CD4-positive, alpha-beta memory T cell (primary cell): ENCODE data around the gene SPAG9. TPM values are rescaled to one million over a fixed set of nuclear protein-coding genes. Genes with fewer than 3 reads are reported as not detected.

Source experiments
- CTCF ChIA-PET: fragments of 350-600 bp; sonication (Branson Sonifier 250); formaldehyde crosslinking; loops from one replicate; lab custom pipeline; 2021; ENCODE audit warnings: inconsistent platforms; ENCODE audit not compliant: partially characterized antibody; lab: Charles Lee
- POLR2A ChIA-PET: fragments of 350-600 bp; sonication (Branson Sonifier 250); formaldehyde crosslinking; loops from one replicate; lab custom pipeline; 2021; ENCODE audit not compliant: partially characterized antibody; lab: Charles Lee
- DNase-seq, 5 donors: peaks; one replicate each; pipeline versions ENCODE4 v3.0.0 to v3.0.0-alpha.2; 2020 to 2022; ENCODE audit warnings: mixed read lengths in 1 of 5
- H3K27ac ChIP-seq: one replicate; pipeline ENCODE4 v1.7.0; 2013; ENCODE audit warnings: low read depth, low read length
- H3K27me3 ChIP-seq: 2 replicates; pipeline ENCODE4 v1.7.0; 2013; ENCODE audit warnings: mild to moderate bottlenecking, low read length, moderate library complexity; ENCODE audit not compliant: insufficient read depth
- H3K36me3 ChIP-seq: 2 replicates; pipeline ENCODE4 v1.7.0; 2013; ENCODE audit warnings: mild to moderate bottlenecking, low read length, moderate library complexity; ENCODE audit not compliant: insufficient read depth
- H3K4me1 ChIP-seq: 2 replicates; pipeline ENCODE4 v1.7.0; 2013; ENCODE audit warnings: mild to moderate bottlenecking, low read length, moderate library complexity; ENCODE audit not compliant: insufficient read depth
- H3K4me3 ChIP-seq, 2 donors: one replicate each; pipeline ENCODE4 v1.7.0; 2013; ENCODE audit warnings: low read length in 2 of 2, mild to moderate bottlenecking in 1 of 2
- H3K9me3 ChIP-seq, 2 donors: one replicate each; pipeline ENCODE4 v1.7.0; 2013; ENCODE audit warnings: low read length in 2 of 2, control low read depth in 1 of 2; ENCODE audit not compliant: control insufficient read depth in 1 of 2
- H3K27ac Mint-ChIP-seq, 7 donors: one replicate each; pipeline ENCODE4 v1.8.0; 2020 to 2021; ENCODE audit warnings: mixed read lengths in 7 of 7, mild to moderate bottlenecking in 6 of 7, inconsistent platforms in 3 of 7, moderate library complexity in 3 of 7
- H3K27me3 Mint-ChIP-seq, 2 donors: one replicate each; pipeline ENCODE4 v1.8.0; 2020 to 2021; ENCODE audit warnings: mixed read lengths in 2 of 2
- H3K36me3 Mint-ChIP-seq, 2 donors: one replicate each; pipeline ENCODE4 v1.8.0; 2020 to 2021; ENCODE audit warnings: mixed read lengths in 2 of 2, inconsistent platforms in 1 of 2, mild to moderate bottlenecking in 1 of 2
- H3K4me1 Mint-ChIP-seq, 4 donors: one replicate each; pipeline ENCODE4 v1.8.0; 2020 to 2021; ENCODE audit warnings: mixed read lengths in 4 of 4, mild to moderate bottlenecking in 1 of 4
- H3K4me3 Mint-ChIP-seq, 8 donors: one replicate each; pipeline ENCODE4 v1.8.0; 2020 to 2021; ENCODE audit warnings: mixed read lengths in 8 of 8, mild to moderate bottlenecking in 7 of 8, moderate library complexity in 6 of 8, inconsistent platforms in 3 of 8
- H3K9me3 Mint-ChIP-seq, 8 donors: one replicate each; pipeline ENCODE4 v1.8.0; 2020 to 2021; ENCODE audit warnings: mixed read lengths in 8 of 8, mild to moderate bottlenecking in 5 of 8, inconsistent platforms in 3 of 8, moderate library complexity in 1 of 8
- intact Hi-C: fragments of 100-400 bp; cut with micrococcal nuclease; formaldehyde crosslinking; loops from one replicate; pipeline ENCODE4 v1.15.1; 2023
- polyA plus RNA-seq, 2 donors: library from polyadenylated mRNA; unstranded; fragments of 300-500 nt; fragmentation: Illumina TruSeq; gene quantifications; one replicate each; pipeline ENCODE4 v1.2.3, GENCODE V29; 2021
- total RNA-seq, 2 experiments: library from RNA; stranded (reverse); gene quantifications; one replicate each; pipeline ENCODE4 v1.2.3, GENCODE V29; 2021

Gene SPAG9
- total and polyA plus RNA-seq, 4 experiments from 2014 or later, result 3.2 to 62.3 (median 36.0) TPM

- Mint-ChIP-seq H3K27me3 (no peaks in the 10 kb centered on the region), H3K27ac (peak overlapping the region; percentile 85 to 98 (median 97)), H3K4me1 (peaks cover 15 to 32% (median 21%) of the 10 kb centered on the region in 4 donors), H3K36me3 (peaks cover 11 to 21% of the 10 kb centered on the region in 2 donors), H3K4me3 (peak overlapping the region; percentile 69 to 89 (median 82)), H3K9me3 (peaks cover 0 to 4% (median 0%) of the 10 kb centered on the region in 8 donors)
- H3K27ac ChIP-seq, result peak overlapping the region; percentile 57
- POLR2A ChIA-PET, result interaction anchor here (1.1 to 2.1 kb wide), 3 partner anchors 34 to 124 kb away, joined by 3 to 17 read pairs (median 4); partner anchors contain the start of genes NME1 and SPAG9
- no peak for DNase-seq
- no peaks in the 10 kb centered on the region for H3K36me3 ChIP-seq
- H3K27me3 ChIP-seq, result no peaks in the 10 kb centered on the region
- intact Hi-C loops, result no loop called here
- H3K4me3 ChIP-seq, result peak overlapping the region in 1 of 2 donors; percentile 22
- peaks cover 27% of the 10 kb centered on the region for H3K4me1 ChIP-seq
- CTCF ChIA-PET, result interaction anchor here (1.4 kb wide), 1 partner anchor 27 kb away, joined by 3 read pairs; no protein-coding TSS in a partner anchor
- H3K9me3 ChIP-seq, result no peaks in the 10 kb centered on the region
These were observed 91.5 kb downstream of the SPAG9 start for GRCh38 chr17:51029142-51029541.

- Mint-ChIP-seq H3K4me3 (no peak overlapping the region), H3K36me3 (peaks cover 10 to 21% of the 10 kb centered on the region in 2 donors), H3K4me1 (peaks cover 15 to 32% (median 21%) of the 10 kb centered on the region in 4 donors), H3K9me3 (peaks cover 0 to 4% (median 0%) of the 10 kb centered on the region in 8 donors), H3K27ac (peak overlapping the region in 2 of 7 donors; percentile 9 to 30), H3K27me3 (no peaks in the 10 kb centered on the region)
- intact Hi-C loops, result no loop called here
- Histone ChIP-seq H3K27me3 (no peaks in the 10 kb centered on the region), H3K4me3 (no peak overlapping the region), H3K4me1 (peaks cover 27% of the 10 kb centered on the region), H3K36me3 (no peaks in the 10 kb centered on the region), H3K27ac (peak overlapping the region; percentile 57), H3K9me3 (no peaks in the 10 kb centered on the region)
- ChIA-PET POLR2A (interaction anchor here (0.7 to 1.7 kb wide), 2 partner anchors 46 to 125 kb away, joined by 3 to 4 read pairs; partner anchors contain the start of gene NME1), CTCF (interaction anchor here (0.9 to 2.3 kb wide), 3 partner anchors 27 to 125 kb away, joined by 3 to 10 read pairs (median 3); partner anchors contain the start of gene NME1)
- DNase-seq, result no peak
These were observed 92.3 kb downstream of the SPAG9 start for GRCh38 chr17:51028176-51028863.

DNA sequence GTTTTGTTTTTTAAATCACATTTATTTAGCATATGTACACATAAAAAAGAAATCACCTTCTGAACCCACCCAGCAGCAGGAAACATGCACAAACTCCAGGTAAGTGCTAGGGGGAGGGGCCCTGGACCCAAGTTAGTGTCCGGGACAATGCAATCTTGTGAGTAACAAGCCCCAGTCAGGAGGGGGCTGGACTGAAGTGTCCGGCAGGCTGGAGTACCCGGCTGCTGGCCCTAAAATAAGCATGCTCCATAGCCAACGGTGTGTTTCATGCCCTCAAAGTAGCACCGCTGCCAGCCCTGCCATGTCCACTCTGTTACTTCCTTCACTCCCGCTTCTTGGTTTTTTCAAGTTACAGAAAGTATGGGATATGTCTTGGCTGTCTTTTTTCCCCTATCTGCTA is 102.1 kb downstream of the SPAG9 start:
- H3K36me3 Mint-ChIP-seq, result peaks cover 28 to 54% of the 10 kb centered on the region in 2 donors
- CTCF ChIA-PET, result no interaction called here

DNA sequence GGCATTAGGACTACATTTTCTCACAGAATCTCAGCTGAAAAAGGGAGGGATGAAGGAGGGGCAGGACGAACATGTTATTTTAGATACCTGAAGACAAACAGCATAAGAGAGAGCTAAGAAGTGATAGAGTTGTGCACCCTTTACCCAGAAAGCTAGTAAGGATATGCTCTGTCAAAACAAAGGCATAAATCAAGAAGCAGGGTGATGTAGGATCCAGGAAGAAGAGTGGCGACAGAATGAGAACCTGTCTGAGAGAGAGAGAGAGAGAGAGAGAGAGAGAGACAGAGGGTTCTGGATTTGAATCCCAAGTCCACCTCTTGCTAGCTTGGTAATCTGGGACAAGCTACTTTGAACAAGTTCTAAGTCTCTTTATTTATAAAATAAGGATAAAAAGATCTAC is 103.4 kb downstream of the SPAG9 start:
- intact Hi-C loops, result no loop called here
- Histone ChIP-seq H3K4me3 (no peak overlapping the region), H3K36me3 (peaks cover 18% of the 10 kb centered on the region), H3K27me3 (no peaks in the 10 kb centered on the region), H3K4me1 (no peaks in the 10 kb centered on the region), H3K9me3 (no peaks in the 10 kb centered on the region), H3K27ac (no peak overlapping the region)
- H3K9me3 Mint-ChIP-seq, result no peaks in the 10 kb centered on the region
- H3K27me3 Mint-ChIP-seq, result no peaks in the 10 kb centered on the region
- DNase-seq, result no peak
- peaks cover 28 to 58% of the 10 kb centered on the region in 2 donors for H3K36me3 Mint-ChIP-seq
- H3K4me1 Mint-ChIP-seq, result peaks cover 0 to 5% (median under 1%) of the 10 kb centered on the region in 4 donors
- no peak overlapping the region for H3K4me3 Mint-ChIP-seq
- ChIA-PET CTCF (interaction anchor here (0.7 to 1.5 kb wide), 2 partner anchors 16 to 17 kb away, joined by 3 to 4 read pairs; no protein-coding TSS in a partner anchor), POLR2A (no interaction called here)
- H3K27ac Mint-ChIP-seq, result peak overlapping the region in 2 of 7 donors; percentile 2 to 26

More for the DNA sequence above, 102.1 kb downstream of the SPAG9 start:
- Mint-ChIP-seq H3K27ac (peak overlapping the region in 2 of 7 donors; percentile 17 to 37), H3K27me3 (no peaks in the 10 kb centered on the region), H3K4me1 (peaks cover 0 to 5% (median under 1%) of the 10 kb centered on the region in 4 donors), H3K4me3 (no peak overlapping the region), H3K9me3 (no peaks in the 10 kb centered on the region)
- Histone ChIP-seq H3K36me3 (peaks cover 18% of the 10 kb centered on the region), H3K27me3 (no peaks in the 10 kb centered on the region), H3K4me3 (no peak overlapping the region), H3K27ac (no peak overlapping the region), H3K9me3 (no peaks in the 10 kb centered on the region), H3K4me1 (no peaks in the 10 kb centered on the region)
- POLR2A ChIA-PET, result no interaction called here
- intact Hi-C loops, result no loop called here
- DNase-seq, result no peak

DNA sequence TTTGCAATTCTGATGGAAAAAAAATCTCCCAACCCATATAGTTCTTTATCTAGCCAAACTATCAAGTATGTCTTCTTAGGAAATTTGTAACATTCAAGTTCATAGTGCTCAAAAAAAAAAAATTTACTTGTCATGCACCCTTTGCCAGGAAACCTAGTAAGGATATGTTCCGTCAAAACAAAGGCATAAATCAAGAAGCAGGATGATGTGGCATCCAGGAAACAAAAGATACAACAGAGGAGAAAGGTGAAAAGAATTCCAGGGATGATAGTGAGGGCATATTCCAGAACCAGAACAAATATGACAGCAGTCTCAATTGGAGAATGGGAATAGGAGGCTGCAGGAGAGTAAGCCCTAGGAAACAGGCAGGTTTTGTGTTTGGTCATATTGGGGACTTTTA is 104.6 kb downstream of the SPAG9 start:
- Histone ChIP-seq H3K9me3 (no peaks in the 10 kb centered on the region), H3K27me3 (no peaks in the 10 kb centered on the region), H3K36me3 (peaks cover 18% of the 10 kb centered on the region), H3K27ac (no peak overlapping the region), H3K4me3 (no peak overlapping the region), H3K4me1 (no peaks in the 10 kb centered on the region)
- intact Hi-C loops, result no loop called here
- DNase-seq, result no peak
- Mint-ChIP-seq H3K36me3 (peaks cover 28 to 60% of the 10 kb centered on the region in 2 donors), H3K4me3 (no peak overlapping the region), H3K9me3 (no peaks in the 10 kb centered on the region), H3K27ac (peak overlapping the region in 4 of 7 donors; percentile 6 to 76 (median 16)), H3K4me1 (peaks cover 0 to 5% (median under 1%) of the 10 kb centered on the region in 4 donors), H3K27me3 (no peaks in the 10 kb centered on the region)
- ChIA-PET POLR2A (no interaction called here), CTCF (no interaction called here)

GRCh38 chr17:51015145-51015558 is 105.5 kb downstream of the SPAG9 start:
- ChIA-PET POLR2A (interaction anchor here (1.0 to 1.9 kb wide), 3 partner anchors 16 to 151 kb away, joined by 3 to 7 read pairs (median 3); partner anchors contain the start of genes NME1 and NME2), CTCF (interaction anchor here (1.2 kb wide), 1 partner anchor 46 kb away, joined by 3 read pairs; no protein-coding TSS in a partner anchor)
- peaks cover 32 to 56% of the 10 kb centered on the region in 2 donors for H3K36me3 Mint-ChIP-seq
- H3K4me1 ChIP-seq, result no peaks in the 10 kb centered on the region
- H3K4me1 Mint-ChIP-seq, result peaks cover 0 to 7% (median 2%) of the 10 kb centered on the region in 4 donors
- no peaks in the 10 kb centered on the region for H3K9me3 Mint-ChIP-seq
- intact Hi-C loops, result no loop called here
- no peak for DNase-seq
- H3K27me3 ChIP-seq, result no peaks in the 10 kb centered on the region
- no peak overlapping the region for H3K4me3 Mint-ChIP-seq
- peaks cover 20% of the 10 kb centered on the region for H3K36me3 ChIP-seq
- H3K27me3 Mint-ChIP-seq, result no peaks in the 10 kb centered on the region
- H3K27ac Mint-ChIP-seq, result peak overlapping the region in 2 of 7 donors; percentile 5 to 22
- H3K27ac ChIP-seq, result no peak overlapping the region
- no peaks in the 10 kb centered on the region for H3K9me3 ChIP-seq
- H3K4me3 ChIP-seq, result no peak overlapping the region

DNA sequence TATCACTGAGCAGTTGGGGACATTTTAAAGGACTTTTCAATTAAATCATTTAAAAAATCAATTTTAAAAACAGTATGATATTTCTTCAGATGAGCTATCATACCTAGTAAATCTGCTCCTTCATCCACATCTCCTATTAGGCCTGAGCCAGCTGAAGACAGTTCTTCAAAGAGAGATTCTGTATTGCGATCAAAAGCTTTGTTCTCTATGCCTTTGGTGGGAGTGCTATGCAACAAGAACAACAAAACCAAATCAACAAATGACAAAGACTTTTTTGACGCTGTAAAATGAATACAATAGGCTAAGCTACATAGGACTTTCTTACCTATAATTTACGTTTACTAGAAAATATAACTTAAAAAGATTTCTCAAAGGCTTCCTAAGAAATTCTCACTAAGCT is 106.5 kb downstream of the SPAG9 start:
- Mint-ChIP-seq H3K27me3 (no peaks in the 10 kb centered on the region), H3K36me3 (peaks cover 29 to 52% of the 10 kb centered on the region in 2 donors), H3K27ac (no peak overlapping the region), H3K9me3 (no peaks in the 10 kb centered on the region), H3K4me1 (peaks cover 0 to 7% (median 2%) of the 10 kb centered on the region in 4 donors), H3K4me3 (no peak overlapping the region)
- ChIA-PET POLR2A (interaction anchor here (0.5 to 1.9 kb wide), 4 partner anchors 17 to 152 kb away, joined by 3 to 7 read pairs (median 3); partner anchors contain the start of genes NME1 and NME2), CTCF (interaction anchor here (0.6 to 1.2 kb wide), 4 partner anchors 8 to 117 kb away, joined by 3 to 7 read pairs (median 4); no protein-coding TSS in a partner anchor)
- H3K27me3 ChIP-seq, result no peaks in the 10 kb centered on the region
- intact Hi-C loops, result no loop called here
- no peak overlapping the region for H3K27ac ChIP-seq
- no peak for DNase-seq
- H3K4me1 ChIP-seq, result no peaks in the 10 kb centered on the region
- H3K9me3 ChIP-seq, result no peaks in the 10 kb centered on the region
- H3K36me3 ChIP-seq, result peaks cover 22% of the 10 kb centered on the region
- no peak overlapping the region for H3K4me3 ChIP-seq
